Thoracic aorta (tissue), 2 donors: ENCODE results near the gene KLHL29. TPM values are rescaled to one million over a fixed set of nuclear protein-coding genes. Genes with fewer than 3 reads are reported as not detected.

Source experiments
- ATAC-seq: fragments of 150-250 bp; one replicate; pipeline ENCODE4 v1.8.0; 2017; ENCODE audit warnings: low read depth; ENCODE audit not compliant: insufficient number of reproducible peaks, low FRiP score
- DNase-seq: peaks from one replicate; pipeline ENCODE4 v3.0.0-alpha.2; 2020; ENCODE audit warnings: low spot score
- H3K27ac ChIP-seq, 2 donors: fragments of 200-600 bp; sonication (generic); 1 replicate in 1 of 2; 2 replicates in 1 of 2; pipeline ENCODE4 v1.5.1; 2016; ENCODE audit warnings: mild to moderate bottlenecking in 2 of 2, moderate library complexity in 2 of 2
- H3K27me3 ChIP-seq: fragments of 200-600 bp; sonication (generic); replicated peaks from 2 replicates; pipeline ENCODE4 v1.6.0; 2016; ENCODE audit warnings: mild to moderate bottlenecking; ENCODE audit not compliant: insufficient read depth
- H3K36me3 ChIP-seq: fragments of 200-600 bp; sonication (generic); one replicate; pipeline ENCODE4 v1.5.1; 2016
- H3K4me1 ChIP-seq, 2 donors: fragments of 200-600 bp; sonication (generic); 1 replicate in 1 of 2; 2 replicates in 1 of 2; pipeline versions ENCODE4 v1.5.1 to v1.6.0; 2016; ENCODE audit warnings: low read depth in 2 of 2, mild to moderate bottlenecking in 1 of 2; ENCODE audit not compliant: control insufficient read depth in 1 of 2
- H3K4me3 ChIP-seq: fragments of 200-600 bp; sonication (generic); 2 replicates; pipeline ENCODE4 v1.5.1; 2016; ENCODE audit warnings: mild to moderate bottlenecking
- H3K9me3 ChIP-seq: fragments of 200-600 bp; sonication (generic); 2 replicates; pipeline ENCODE4 v1.5.1; 2016
- CTCF ChIP-seq: fragments of 200-600 bp; sonication (generic); IDR thresholded peaks from one replicate; pipeline ENCODE4 v1.5.1; 2019; ENCODE audit warnings: antibody characterized with exemption
- total RNA-seq, 2 donors: library from RNA; depleted of rRNA; stranded (reverse); fragments of >200 nt; gene quantifications; one replicate each; pipeline versions ENCODE4 v1.1.0 to v1.2.3, GENCODE V29; 2016

The KLHL29 gene
- total RNA-seq, 2 donors from 2014 or later = 18.5 to 24.4 TPM

GRCh38 chr2:23703037-23703582 lies 318.1 kb downstream of the KLHL29 start:
- no peaks in the 10 kb centered on the region for H3K4me1 ChIP-seq
- H3K9me3 ChIP-seq = no peaks in the 10 kb centered on the region
- H3K27ac ChIP-seq = no peak overlapping the region
- H3K4me3 ChIP-seq = no peak overlapping the region
- H3K27me3 ChIP-seq = no peaks in the 10 kb centered on the region
- peaks cover 11% of the 10 kb centered on the region for H3K36me3 ChIP-seq
- no peak for TF ChIP-seq CTCF
- DNase-seq (no peak), ATAC-seq (no peak)

- Histone ChIP-seq H3K36me3 (peaks cover 14% of the 10 kb centered on the region), H3K27ac (no peak overlapping the region), H3K9me3 (no peaks in the 10 kb centered on the region), H3K4me3 (no peak overlapping the region), H3K4me1 (no peaks in the 10 kb centered on the region), H3K27me3 (no peaks in the 10 kb centered on the region)
- TF ChIP-seq CTCF = no peak
- ATAC-seq = no peak
- no peak for DNase-seq
Observed at GRCh38 chr2:23703583-23704385, 318.8 kb downstream of the KLHL29 start.

- H3K36me3 ChIP-seq = peaks cover 16% of the 10 kb centered on the region
- H3K4me3 ChIP-seq = no peak overlapping the region
- H3K27me3 ChIP-seq = no peaks in the 10 kb centered on the region
- no peak for TF ChIP-seq CTCF
- DNase-seq (no peak), ATAC-seq (no peak)
- H3K4me1 ChIP-seq = no peaks in the 10 kb centered on the region
- no peak overlapping the region for H3K27ac ChIP-seq
- no peaks in the 10 kb centered on the region for H3K9me3 ChIP-seq
Observed at GRCh38 chr2:23705771-23706612, 321.0 kb downstream of the KLHL29 start.

- ATAC-seq (no peak), DNase-seq (no peak)
- TF ChIP-seq CTCF = no peak
- Histone ChIP-seq H3K36me3 (peaks cover 16% of the 10 kb centered on the region), H3K9me3 (no peaks in the 10 kb centered on the region), H3K27me3 (no peaks in the 10 kb centered on the region), H3K4me3 (no peak overlapping the region), H3K27ac (no peak overlapping the region), H3K4me1 (no peaks in the 10 kb centered on the region)
Observed at GRCh38 chr2:23706613-23707078, 321.7 kb downstream of the KLHL29 start.

GRCh38 chr2:23707096-23707495 lies 322.1 kb downstream of the KLHL29 start:
- ATAC-seq (no peak), DNase-seq (no peak)
- H3K27ac ChIP-seq = no peak overlapping the region
- H3K4me1 ChIP-seq = peaks cover 0 to under 1% of the 10 kb centered on the region in 2 donors
- no peak overlapping the region for H3K4me3 ChIP-seq
- no peaks in the 10 kb centered on the region for H3K9me3 ChIP-seq
- no peak for TF ChIP-seq CTCF
- peaks cover 16% of the 10 kb centered on the region for H3K36me3 ChIP-seq
- H3K27me3 ChIP-seq = no peaks in the 10 kb centered on the region
